UCSD-AML1 (cell line): ENCODE data around the gene TMEM234.

ENCODE experiments used
- DNase-seq: peaks from one replicate; lab custom pipeline; 2025; ENCODE audit not compliant: unreplicated experiment; lab: John Stamatoyannopoulos, UW

TMEM234 gene

DNA sequence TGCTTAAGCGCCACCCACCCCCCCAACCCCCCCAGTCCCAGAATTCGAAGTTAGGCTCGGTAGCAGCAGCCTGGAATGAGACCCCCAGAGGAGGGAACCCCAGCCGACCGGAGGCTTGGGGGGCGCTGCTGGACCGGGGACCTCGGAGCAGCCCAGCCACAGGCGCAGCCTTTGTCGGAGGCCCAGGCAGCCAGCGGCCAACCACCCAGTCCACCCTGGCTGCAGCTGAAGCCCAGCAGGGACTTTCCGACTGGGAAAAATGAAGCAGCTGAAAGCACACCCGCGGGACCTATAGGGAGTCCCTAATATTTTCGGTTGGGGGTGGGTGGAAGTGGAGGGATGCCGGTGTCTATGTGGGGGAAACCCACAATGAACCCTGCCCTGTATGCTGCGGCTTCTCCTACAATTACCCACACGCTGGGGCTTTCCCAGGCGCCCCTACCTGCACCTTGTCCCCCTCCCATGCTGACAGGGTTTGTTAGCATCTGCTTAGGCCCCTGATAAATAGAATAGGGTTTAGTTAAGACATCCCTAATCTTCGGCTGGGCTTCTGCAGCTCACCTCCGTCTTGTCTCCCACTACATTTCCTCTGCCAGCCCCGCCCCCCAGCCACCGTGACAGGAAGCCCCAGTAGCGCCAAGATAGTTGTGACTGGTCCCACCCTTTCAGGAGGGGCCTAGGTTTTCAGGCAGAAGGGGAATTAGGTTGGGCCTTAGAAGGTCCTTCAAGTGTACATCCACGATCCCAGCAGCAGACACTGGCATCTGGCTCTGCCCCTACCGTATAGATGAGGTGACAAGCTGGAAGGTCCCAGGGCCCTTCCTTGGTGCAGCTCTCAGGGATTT is 20.9 kb downstream of the TMEM234 start:
- peak; percentile 76 for DNase-seq

DNA sequence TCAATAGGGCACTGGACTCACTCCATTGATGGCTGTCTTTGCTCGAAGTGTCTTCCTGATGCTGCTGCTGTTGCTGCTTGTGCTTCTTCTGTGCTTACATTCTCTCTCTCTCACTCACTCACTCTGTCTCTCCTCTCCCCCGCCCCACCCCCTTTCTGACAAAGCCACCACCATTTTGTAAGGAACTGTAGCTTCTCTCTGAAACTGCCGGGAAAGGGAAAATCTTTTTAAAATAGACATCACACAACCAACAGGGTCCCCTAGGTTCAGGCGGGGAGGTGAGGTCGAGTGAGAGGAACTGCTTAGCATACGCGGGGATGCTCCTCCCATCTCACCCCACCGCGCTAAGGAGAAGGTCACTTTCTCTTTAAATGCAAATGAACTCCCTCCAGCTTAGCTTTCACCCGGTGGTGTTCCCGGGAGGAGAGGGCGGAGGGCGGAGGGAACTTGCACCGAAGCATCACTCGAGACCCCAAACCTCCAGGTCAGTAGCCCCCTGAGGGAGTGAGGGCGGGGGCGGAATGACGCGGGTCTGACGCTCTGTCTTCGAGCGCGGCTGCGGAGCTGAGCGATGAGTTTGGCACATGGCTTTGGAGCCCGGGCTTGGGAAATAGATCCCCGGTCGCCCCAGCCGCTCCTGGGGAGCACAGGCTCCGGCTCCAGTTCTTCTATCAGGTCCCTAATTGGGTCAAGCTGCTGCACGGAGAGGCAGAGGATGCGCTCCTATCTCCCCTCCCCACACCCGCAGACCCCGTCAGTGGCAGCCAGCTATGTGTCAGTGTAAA is 21.7 kb downstream of the TMEM234 start, which contains the start of gene CCDC28B:
Gene CCDC28B (plus strand): TSS at position 370 of the 785 bp plus-strand sequence. CDS start 1,341 bp downstream, outside the sequence.
- peak; percentile 52 for DNase-seq

- DNase-seq: no peak
Measured at GRCh38 chr1:32199717-32200072, 22.5 kb downstream of the TMEM234 start.

- no peak for DNase-seq
Measured at GRCh38 chr1:32199043-32199716, 23.0 kb downstream of the TMEM234 start.

DNA sequence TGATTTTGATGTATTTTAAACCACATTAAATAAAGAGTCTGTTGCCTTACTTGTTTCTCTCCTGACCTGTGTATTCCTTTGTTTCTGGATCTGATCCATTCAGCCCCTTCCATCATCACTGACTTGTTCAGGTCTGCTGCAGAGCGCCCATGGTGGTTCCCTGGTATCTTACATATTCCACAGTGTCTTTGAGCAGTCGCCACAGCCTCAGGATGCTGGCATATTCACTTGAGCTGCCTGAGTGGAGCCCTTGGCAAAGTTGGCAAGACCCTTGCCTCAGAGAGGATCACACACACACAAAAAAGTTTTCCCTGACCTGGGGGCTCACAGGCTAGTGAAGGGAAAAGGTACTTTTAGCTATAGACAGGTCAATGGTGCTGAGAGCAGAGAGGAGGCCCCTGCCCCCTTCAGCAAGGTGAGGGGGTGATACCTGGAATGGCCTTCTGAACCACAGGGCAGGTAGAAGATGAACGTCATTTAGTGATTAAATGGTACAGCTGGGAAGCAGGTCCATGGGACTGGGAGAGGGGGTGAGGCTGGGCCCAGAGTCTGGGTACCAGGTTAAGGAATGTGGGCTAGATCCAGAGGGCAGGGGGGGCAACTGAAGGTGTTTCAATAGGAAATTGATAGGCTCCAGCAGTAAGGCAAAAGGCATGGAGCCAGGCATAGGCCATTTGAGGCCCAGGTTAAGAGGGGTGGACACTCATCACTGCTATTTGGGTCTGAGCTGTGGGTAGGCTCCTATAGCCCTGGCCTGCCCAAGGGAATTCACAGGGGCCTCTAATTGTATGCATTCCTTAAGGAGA is 23.7 kb downstream of the TMEM234 start:
- DNase-seq: no peak

GRCh38 chr1:32197837-32198236 is 24.3 kb downstream of the TMEM234 start:
- DNase-seq: no peak

DNA sequence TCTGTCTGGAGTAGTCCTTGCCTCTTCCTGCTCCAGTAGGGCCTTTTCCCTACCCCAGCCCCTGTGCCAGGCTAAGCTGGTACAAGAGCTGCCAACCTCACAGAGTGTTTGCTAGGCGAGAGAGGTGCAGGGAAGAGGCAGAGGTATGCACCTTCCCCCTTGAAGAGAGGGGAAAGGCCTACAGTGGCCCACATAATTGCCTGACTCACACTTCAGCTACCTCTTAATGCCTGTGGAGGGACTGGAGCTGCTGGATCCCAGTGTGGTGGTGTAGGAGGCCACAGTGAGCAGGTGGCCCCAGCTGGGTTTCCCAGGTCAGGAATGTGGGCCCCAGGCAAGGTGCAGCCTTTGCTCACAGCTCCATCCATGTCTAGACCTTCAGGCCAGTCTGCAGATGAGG is 25.1 kb downstream of the TMEM234 start:
- DNase-seq: no peak

- no peak for DNase-seq
Measured at GRCh38 chr1:32195972-32196823, 26.0 kb downstream of the TMEM234 start.

GRCh38 chr1:32195531-32195930 is 26.6 kb downstream of the TMEM234 start:
- no peak for DNase-seq

- DNase-seq: no peak
Measured at GRCh38 chr1:32194984-32195383, 27.2 kb downstream of the TMEM234 start.

- DNase-seq: no peak
Measured at GRCh38 chr1:32192220-32192948, 29.8 kb downstream of the TMEM234 start.

DNA sequence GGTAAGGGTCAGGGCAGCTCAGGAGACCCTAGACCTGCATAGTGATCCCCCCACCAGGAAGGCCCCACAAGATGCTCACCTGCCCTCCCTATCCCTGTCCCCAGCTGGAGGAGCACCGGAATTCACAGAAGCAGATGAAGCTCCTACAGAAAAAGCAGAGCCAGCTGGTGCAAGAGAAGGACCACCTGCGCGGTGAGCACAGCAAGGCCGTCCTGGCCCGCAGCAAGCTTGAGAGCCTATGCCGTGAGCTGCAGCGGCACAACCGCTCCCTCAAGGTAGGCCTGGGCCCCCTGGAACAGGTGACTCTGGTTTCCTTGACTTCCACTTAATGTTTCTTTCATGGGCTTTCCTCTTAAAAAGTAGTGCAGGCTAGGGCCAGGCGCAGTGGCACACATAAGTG is 34.3 kb downstream of the TMEM234 start:
- DNase-seq: no peak

- DNase-seq: no peak
Measured at GRCh38 chr1:32186491-32186890, 35.7 kb downstream of the TMEM234 start.

DNA sequence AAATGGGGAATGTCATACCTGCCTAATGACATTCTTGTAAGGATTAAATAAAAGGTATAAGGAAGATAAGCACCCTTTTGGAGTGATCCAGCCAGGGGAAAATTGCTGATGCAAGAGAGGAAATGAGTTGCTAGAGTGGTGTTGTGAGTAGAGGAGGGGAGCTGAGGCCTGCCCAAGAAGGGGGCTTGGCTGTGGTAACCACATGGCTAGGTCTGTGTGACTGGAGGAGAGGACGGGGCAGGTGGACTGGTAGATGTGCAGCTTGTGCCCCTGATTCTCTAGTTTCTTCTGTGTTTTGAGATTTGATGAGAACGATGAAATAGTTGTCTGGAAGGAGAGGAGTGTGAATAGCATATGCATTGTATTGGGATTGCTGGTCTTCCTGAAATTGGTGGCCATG is 36.1 kb downstream of the TMEM234 start:
- peak; percentile 33 for DNase-seq

GRCh38 chr1:32184650-32185049 is 37.5 kb downstream of the TMEM234 start:
- DNase-seq: no peak

- no peak for DNase-seq
Measured at GRCh38 chr1:32182060-32182459, 40.1 kb downstream of the TMEM234 start.

GRCh38 chr1:32181563-32181962 is 40.6 kb downstream of the TMEM234 start:
- DNase-seq: no peak

- DNase-seq: no peak
Measured at GRCh38 chr1:32181065-32181464, 41.1 kb downstream of the TMEM234 start.
